ENCODE data around the gene C8G. TPM values are rescaled to one million over a fixed set of nuclear protein-coding genes. Genes with fewer than 3 reads are reported as not detected.

C8G gene
- total RNA-seq = not detected in 2 replicates

DNA sequence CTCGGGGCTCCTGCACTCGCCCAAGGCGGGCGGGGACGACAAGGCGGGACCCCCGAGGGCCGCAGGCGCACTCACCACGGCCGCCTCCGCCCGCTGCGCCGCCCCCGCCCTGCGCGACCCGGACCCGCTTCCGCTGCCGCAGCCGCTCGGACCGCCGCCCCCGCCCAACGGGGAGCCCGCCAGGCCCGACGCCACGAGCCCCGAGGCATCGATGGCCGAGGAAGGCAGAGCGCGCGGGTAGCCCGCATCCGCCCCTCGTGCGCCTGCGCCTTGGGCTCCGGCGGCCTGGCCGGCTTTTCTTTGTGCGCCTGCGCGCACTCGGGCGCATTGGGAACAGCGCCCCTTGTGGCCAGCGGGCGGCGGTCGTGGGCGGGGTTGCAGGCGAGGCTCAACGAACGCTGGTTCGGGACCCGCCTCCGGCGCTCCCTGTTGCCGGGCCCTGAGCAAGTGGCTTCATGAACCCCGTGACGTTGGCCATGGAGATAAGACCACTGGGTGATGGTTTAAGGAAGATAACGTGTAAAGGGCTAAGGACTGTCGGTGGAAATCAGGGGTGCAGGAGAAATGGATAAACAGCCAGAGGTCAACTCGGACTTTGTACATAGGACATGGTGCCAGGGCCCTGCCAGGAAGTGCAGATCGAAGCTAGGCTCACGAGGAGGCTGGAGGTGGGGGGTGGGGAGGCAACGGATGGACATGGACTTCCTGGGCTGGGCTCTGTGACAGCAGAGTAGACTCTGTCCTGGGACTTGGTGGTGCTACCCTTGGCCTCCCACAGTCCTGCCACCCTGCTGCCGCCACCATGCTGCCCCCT lies at the start of gene C8G, which contains the start of gene FBXW5:
C8G (plus strand) TSS at position 725 of the 814 bp plus-strand sequence; CDS start at position 803, 78 bp downstream.
FBXW5 (minus strand) TSS at position 220 of the 814 bp plus-strand sequence. CDS start 655 bp downstream, outside the sequence.

GRCh38 chr9:136951541-136952320 lies 6.7 kb downstream of the C8G start, which contains the start of gene LCN12:
Gene LCN12, plus strand, starts transcription at chr9:136952273. Its CDS starts 55 bp downstream, at chr9:136952328.

GRCh38 chr9:136977223-136977622 lies 32.2 kb downstream of the C8G start, which contains the start of gene PTGDS:
Gene PTGDS, plus strand, starts transcription at chr9:136977504. Its CDS starts 75 bp downstream, at chr9:136977579.

DNA sequence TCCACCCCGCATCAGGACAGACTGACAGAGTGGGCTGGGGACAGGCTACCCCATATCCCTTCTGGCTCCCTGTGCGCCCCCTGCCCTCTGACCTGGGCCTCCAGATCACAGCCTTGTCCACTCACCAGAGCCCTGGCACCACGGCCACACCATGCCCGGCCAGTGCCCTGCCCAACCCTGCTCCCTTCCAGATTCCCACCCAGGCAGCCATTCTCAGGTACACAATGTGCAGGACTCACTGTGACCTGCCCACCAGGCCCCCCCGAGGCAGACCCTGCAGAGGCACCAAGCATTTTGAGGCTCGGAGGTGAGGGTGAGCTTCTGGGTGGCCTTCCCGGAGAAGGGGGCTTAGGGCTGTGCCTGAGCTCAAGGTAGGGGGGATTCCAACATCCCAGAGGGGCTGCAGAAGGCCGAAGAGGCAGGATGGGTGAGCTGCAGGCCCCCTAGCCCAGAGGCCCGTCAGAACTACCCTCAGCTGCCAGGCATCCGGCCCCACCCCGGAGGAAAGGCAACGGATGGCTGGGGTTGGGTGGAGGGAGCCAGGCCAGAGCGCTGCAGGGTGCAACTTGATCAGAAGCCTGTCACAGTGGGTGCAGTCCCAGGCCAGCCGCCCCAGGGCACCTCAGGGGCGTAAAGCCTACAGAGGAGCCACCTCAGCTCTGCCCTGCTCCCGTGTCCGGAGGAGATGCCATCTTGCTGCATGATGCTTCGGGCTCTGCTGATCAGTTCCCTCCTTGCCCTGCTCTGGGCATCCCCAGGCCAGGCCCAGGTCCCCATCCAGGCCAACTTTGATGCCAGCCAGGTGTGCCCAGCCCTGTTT lies 37.4 kb downstream of the C8G start, which contains the start of gene LCNL1:
LCNL1 (plus strand) TSS at position 762 of the 820 bp plus-strand sequence. CDS start 594 bp downstream, outside the sequence.

DNA sequence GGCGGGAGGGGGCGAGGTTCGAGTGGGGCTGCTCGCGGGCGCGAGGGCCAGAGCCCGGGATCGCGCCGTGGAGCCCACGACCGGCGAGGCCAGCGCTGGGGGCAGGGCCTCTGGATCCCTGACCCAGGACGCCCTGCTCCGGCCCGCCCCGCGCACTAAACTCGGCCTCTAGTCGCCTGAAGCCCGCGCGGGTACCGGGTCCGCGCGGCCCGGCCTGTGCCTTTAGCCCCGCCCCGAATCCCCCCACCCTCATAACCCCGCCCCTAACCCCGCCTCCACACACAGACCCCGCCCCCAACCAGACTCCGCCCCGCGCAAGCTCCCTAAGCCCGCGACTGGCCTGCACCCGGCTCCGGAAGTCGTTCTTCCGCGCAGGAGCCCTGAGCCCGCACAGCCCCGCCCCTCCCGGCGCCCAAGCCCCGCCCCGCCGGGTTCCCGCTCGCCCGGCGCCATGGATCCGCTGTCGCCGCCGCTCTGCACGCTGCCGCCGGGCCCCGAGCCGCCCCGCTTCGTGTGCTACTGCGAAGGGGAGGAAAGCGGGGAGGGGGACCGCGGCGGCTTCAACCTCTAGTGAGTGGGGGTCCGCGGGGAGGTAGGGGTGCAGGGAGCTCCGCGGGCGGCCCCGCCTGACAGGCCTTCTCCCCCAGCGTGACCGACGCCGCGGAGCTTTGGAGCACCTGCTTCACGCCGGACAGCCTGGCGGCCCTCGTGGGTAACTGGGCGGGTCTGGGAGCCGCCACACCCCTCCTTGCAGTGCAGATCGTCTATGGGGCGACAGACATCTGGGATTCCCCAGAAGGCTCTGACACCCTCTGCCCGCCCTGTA lies 47.2 kb downstream of the C8G start, which contains the start of gene PAXX:
PAXX (plus strand) TSS at position 430 of the 826 bp plus-strand sequence; CDS start at position 452, 22 bp downstream.

Other genes starting within 250 kb of the C8G start
- gene DIPK1B, start 232.7 kb upstream of the C8G start, total RNA-seq = 5.4 and 9.2 TPM in 2 replicates
- not detected in 2 replicates for gene LCN10, start 202.3 kb upstream of the C8G start, total RNA-seq
- gene LCN6, start 196.7 kb upstream of the C8G start, total RNA-seq = not detected in 2 replicates
- gene LCN8, start 187.0 kb upstream of the C8G start, total RNA-seq = not detected in 2 replicates
- gene LCN15, start 180.7 kb upstream of the C8G start, total RNA-seq = not detected in 2 replicates
- gene TMEM141, start 153.9 kb upstream of the C8G start, total RNA-seq = 43.6 and 52.5 TPM in 2 replicates
- gene CCDC183, start 148.9 kb upstream of the C8G start, total RNA-seq = 0.39 and 1.1 TPM in 2 replicates
- gene RABL6, start 137.3 kb upstream of the C8G start, total RNA-seq = 38.4 and 41.8 TPM in 2 replicates
- 1.1 and 1.4 TPM in 2 replicates for gene AJM1, start 102.8 kb upstream of the C8G start, total RNA-seq
- 109 TPM in 2 replicates for gene PHPT1, start 95.8 kb upstream of the C8G start, total RNA-seq
- 0.37 and 0.78 TPM in 2 replicates for gene MAMDC4, start 92.9 kb upstream of the C8G start, total RNA-seq
- gene EDF1, start 78.9 kb upstream of the C8G start, total RNA-seq = 418 and 434 TPM in 2 replicates
- 3.9 and 5.9 TPM in 2 replicates for gene TRAF2, start 58.7 kb upstream of the C8G start, total RNA-seq
- 137 and 146 TPM in 2 replicates for gene FBXW5, start 505 bp upstream of the C8G start, total RNA-seq
- gene LCN12, start 7.0 kb downstream of the C8G start, total RNA-seq = not detected in 2 replicates
- 211 and 233 TPM in 2 replicates for gene PTGDS, start 32.3 kb downstream of the C8G start, total RNA-seq
- gene LCNL1, start 37.8 kb downstream of the C8G start, total RNA-seq = 0.73 TPM in 1 of 2 replicates, not detected in the other
- gene PAXX, start 47.2 kb downstream of the C8G start, total RNA-seq = 22.2 and 22.3 TPM in 2 replicates
- 0.83 and 3.2 TPM in 2 replicates for gene CLIC3, start 51.3 kb downstream of the C8G start, total RNA-seq
- gene ABCA2, start 83.0 kb downstream of the C8G start, total RNA-seq = 27.1 and 27.6 TPM in 2 replicates
- not detected in 2 replicates for gene FUT7, start 86.8 kb downstream of the C8G start, total RNA-seq
- 58.8 and 86.1 TPM in 2 replicates for gene NPDC1, start 100.9 kb downstream of the C8G start, total RNA-seq
- not detected in 2 replicates for gene ENTPD2, start 108.8 kb downstream of the C8G start, total RNA-seq
- 0.34 and 0.75 TPM in 2 replicates for gene SAPCD2, start 125.3 kb downstream of the C8G start, total RNA-seq
- 6.0 and 9.9 TPM in 2 replicates for gene UAP1L1, start 132.3 kb downstream of the C8G start, total RNA-seq
- gene MAN1B1, start 141.7 kb downstream of the C8G start, total RNA-seq = 59.6 and 67.2 TPM in 2 replicates
- gene DPP7, start 169.5 kb downstream of the C8G start, total RNA-seq = 97.4 and 113 TPM in 2 replicates
- 0.29 TPM in 1 of 2 replicates, not detected in the other for gene GRIN1, start 193.9 kb downstream of the C8G start, total RNA-seq
- gene LRRC26, start 224.8 kb downstream of the C8G start, total RNA-seq = not detected in 2 replicates
- not detected in 2 replicates for gene TMEM210, start 226.8 kb downstream of the C8G start, total RNA-seq
- gene ANAPC2, start 243.3 kb downstream of the C8G start, total RNA-seq = 10.9 and 19.1 TPM in 2 replicates
- gene SSNA1, start 243.4 kb downstream of the C8G start, total RNA-seq = 50.5 and 62.2 TPM in 2 replicates

Measured in cardiac ventricle fibroblast (primary cell).